NCI-H226 (cell line): Measurements from ENCODE around the gene TSR2.
A peak's percentile ranks its signal among the peaks of the same experiment; 100 is the strongest.

Source experiments
- DNase-seq: peaks from one replicate; pipeline ENCODE4 v3.0.0-alpha.2; 2015

The TSR2 gene, protein sequence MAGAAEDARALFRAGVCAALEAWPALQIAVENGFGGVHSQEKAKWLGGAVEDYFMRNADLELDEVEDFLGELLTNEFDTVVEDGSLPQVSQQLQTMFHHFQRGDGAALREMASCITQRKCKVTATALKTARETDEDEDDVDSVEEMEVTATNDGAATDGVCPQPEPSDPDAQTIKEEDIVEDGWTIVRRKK

GRCh38 chrX:54439960-54440871, at the start of gene TSR2:
TSS of gene TSR2 (plus strand) at chrX:54440404. CDS start at chrX:54440422, 18 bp downstream.
- DNase-seq, result peak; percentile 86

- no peak for DNase-seq
Measured at GRCh38 chrX:54397113-54397512, 43.1 kb upstream of the TSR2 start.

- DNase-seq, result no peak
Measured at GRCh38 chrX:54407266-54407665, 32.9 kb upstream of the TSR2 start.

DNA sequence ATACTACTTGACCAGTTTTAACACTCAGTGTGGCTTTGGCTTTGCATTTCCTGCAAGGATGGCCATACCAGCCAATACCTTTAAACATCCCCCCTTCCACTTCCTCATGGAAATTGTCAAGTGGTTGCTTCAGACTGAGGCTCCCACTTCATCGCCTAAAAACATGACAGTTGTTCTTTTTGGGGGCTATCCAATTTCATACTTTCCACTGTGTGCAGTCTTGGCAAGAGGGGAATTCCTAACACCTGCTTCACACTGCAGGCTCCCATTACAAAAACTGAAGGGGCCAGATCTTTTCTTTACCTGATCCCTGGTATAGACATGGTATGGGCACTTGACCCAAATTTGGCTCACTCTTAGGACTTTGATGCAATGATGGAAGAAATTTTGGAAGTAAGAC, 28.5 kb upstream of the TSR2 start:
- no peak for DNase-seq

GRCh38 chrX:54413753-54414152, 26.5 kb upstream of the TSR2 start:
- DNase-seq, result no peak

DNA sequence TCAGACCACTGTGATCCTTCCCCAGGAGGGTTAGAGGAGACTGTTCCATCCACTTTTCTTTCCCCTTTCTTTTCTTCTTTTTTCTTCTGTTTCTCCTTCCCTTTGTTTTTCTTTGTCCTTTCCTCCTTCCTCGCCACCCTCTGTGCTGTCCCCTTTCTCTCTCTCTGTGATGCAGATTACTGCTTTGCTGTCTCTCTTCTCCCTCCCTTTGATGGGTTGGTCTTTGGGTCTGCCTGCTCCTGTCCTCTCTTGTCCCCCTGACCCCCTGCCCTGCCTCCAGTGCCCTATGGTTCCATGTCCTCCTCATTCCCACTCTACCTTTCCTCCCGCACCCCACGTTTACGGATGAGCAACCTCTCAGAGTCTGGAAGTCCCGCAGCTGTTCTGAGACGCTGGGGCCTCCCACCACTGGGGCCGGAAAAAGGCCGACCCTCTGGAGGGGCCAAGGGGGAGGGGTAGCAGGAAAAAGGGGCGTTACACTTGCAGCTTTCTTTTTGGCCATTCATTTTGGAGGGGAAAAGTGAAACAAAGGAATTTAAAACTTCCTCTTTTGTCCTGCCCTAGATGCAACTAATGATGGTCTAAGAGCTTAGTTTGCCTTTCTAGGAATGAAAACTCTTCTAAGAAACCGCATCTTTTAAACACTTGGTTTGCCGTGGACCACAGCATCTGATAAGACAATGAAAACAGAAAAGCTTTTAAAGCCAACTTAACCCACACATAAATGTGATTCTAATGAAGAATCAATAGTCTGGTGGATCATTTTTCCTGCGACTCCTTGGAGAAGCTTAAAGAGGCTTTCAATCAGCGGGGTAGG, 24.5 kb upstream of the TSR2 start:
- no peak for DNase-seq

- DNase-seq, result no peak
Measured at GRCh38 chrX:54416965-54417364, 23.2 kb upstream of the TSR2 start.

- no peak for DNase-seq
Measured at GRCh38 chrX:54419559-54420302, 20.5 kb upstream of the TSR2 start.

DNA sequence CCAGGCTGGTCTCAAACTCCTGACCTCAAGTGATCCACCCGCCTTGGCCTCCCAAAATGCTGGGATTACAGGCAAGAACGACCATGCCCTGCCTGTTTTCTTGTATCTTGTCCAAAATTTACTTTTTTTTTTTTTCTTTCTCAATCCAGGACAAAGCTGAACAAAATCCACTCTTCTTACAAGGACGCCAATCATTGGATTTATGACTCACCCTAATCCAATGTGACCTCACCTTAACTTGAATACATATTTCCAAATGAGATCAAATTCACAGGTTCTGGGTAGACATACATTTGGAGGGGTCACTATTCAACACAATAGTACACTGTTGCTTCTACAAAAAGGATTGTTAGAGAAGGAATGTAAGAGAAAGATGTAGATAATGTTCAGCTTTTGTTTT, 18.0 kb upstream of the TSR2 start:
- DNase-seq, result no peak

DNA sequence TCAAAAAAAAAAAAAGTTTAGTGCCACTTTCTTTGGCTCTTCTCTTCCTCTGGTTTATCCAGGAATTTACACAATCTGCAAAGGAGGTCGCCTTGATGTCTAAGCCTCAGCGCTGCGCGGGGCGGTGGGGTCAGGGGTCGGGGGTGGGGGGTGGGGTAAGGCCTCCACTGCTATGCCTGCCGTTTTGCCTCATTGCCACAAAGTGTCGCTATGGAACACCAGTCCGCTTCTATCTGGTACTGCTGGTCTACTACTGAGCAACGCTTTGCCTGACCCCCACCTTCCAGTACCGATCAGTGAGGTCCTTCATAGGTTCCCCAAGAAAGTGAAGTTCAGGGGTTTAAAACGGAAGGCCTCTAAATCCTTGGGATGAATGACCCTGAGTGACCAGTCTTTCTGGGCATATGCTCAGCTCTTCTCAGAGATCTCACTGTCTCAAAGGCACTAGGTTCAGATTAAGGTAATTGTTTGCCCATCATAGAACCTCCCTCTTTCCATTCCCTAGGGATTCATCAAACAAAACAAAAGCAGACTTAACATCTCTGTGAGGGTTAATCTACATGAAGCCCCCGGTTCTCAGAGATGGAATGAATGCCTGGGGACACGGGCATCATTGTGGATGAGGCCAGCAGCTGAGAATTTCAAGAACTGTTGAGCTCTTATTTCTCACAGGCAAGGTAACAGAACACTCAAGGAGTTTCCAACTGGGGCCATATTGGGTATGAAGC, 16.9 kb upstream of the TSR2 start:
- DNase-seq, result no peak

DNA sequence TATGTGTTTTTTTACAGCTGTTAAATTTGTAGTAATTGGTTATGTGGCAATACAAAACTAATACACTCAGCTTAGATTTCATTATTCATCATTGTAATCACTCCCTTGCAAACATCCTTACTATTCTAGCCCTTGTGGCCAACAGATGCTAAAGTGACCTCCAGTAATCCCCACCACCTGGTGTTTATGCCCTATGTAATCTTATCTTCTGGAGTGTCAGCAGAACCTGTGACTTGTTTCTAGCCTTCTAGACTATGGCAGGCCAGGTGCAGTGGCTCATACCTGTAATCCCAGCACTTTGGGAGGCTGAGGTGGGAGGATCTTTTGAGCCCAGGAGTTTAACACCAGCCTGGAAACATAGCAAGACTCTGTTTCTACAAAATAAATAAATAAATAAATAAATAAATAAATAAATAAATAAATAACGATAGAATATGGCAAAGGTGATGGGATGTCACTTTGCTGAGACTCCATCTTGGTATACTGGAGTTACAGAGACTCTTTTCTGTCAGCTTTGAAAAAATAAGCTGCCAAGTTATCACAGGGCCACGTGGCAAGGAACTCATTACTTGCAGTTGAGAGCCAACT, 12.3 kb upstream of the TSR2 start:
- no peak for DNase-seq

DNA sequence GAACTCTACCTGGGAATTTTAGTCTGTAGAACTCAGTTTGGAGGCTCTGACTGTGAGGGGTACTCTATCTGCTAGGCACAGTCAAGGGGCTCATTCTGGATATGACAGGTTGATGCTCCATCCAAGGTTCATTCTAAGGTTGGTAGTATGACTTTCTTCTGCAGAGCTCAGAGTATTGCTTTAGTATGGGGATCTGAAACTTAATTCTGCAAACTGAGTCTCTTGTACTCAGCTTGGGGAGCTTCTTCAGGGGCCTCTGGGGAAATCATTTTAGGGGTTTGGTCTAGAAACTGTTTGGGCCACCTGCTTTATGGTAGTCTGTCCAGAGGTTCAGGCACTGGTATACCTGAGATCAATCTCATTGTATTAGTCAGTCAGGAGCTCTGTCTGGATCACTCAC, 9.7 kb upstream of the TSR2 start:
- DNase-seq, result no peak

- no peak for DNase-seq
Measured at GRCh38 chrX:54435121-54435520, 5.1 kb upstream of the TSR2 start.

DNA sequence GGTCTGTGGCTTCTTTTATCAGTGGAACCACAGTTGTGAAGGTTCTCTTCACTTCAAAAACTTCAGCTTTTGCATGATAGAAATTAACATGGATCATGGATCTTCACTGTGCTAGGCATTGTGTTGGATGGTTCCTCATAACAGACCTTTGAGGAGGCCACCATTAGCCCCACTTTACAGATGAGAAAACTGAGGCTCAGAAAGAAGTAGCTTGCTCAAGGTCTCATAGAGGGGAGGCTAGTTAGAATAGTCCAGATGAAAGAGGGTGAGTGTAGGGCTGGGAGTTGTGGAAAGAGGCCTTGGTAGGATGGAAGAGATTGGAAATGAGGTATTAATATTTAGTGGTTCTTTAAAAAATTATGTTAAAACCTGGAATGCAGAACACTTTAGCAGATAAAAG, 2.6 kb downstream of the TSR2 start:
- DNase-seq, result no peak

DNA sequence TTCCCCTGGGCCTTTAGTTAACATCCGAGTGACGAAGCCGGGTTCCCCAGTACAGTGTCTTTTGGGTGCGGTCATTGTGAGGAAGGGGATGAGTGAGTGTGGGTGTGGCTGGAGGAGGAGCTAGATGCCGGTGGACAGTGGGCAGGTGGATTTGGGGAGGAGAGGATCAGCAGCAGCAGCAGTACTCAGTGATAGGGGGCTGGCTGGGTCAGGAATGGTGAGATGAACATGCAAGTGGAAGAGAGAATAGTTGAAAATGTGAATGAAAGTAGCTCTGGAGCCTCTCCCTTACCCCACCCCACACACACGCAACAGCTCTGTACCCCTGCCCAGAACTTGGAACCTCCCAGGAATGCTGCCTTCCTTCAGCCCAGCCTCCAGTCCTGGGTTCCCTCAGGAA, 4.5 kb downstream of the TSR2 start:
- DNase-seq, result no peak

GRCh38 chrX:54446084-54446483, 5.9 kb downstream of the TSR2 start:
- no peak for DNase-seq

DNA sequence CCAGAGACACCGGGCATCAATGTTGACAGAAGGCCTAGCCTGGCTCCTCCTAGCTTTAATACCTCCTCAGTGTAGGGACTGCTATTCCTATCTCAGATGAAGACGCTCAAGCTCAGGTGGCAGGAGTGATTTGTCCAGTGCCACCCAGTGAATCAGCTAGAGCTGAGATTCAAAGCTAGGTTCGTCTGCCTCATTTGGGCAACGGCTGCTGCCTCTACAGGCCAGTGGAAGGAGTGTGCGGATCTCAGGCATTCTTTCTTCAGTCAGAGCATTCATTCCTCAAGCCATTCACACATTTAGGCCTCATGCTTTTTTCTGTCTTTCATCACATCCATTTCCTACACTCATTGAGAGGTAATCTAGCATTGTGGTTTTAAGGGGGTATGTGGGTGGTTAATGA, 7.3 kb downstream of the TSR2 start:
- no peak for DNase-seq

GRCh38 chrX:54449929-54450328, 9.7 kb downstream of the TSR2 start:
- no peak for DNase-seq

- DNase-seq, result no peak
Measured at GRCh38 chrX:54452920-54453319, 12.7 kb downstream of the TSR2 start.

DNA sequence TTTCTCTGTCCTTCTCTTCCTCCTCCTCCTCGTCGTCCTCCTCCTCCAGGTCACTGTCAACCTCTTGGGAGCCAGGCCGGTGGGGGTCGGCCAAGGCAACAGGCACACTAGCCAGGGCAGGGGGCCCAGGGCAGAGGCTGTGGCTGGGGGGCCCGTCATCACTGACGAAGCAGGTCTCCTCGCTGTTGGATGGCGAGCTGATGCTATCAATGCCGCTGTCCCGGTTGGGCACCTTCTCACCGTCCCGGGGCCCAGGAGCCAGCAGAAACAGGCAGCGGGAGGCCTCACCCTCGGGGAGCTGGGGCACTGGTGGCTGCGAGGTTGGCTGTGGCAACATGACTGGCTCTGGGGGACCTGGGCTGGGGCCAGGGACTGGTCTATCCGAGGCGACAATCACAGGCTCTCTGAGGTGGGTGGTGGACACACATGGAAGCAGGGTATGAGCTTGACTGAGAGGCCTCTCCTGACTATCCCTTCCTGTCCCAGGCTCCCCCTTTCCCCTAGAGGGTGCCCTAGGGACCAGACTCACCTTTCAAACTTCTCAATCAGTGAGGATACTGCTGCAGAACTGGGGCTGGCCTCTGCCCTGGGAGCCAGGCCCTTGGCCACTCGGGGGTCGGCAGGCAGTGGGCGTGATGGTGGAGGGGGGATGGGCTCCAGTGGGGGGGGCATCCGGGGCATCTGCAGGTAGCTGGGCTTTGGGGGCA, 30.0 kb downstream of the TSR2 start:
- no peak for DNase-seq
